ENCODE measurements around the gene SPINK9.

Gene SPINK9

DNA sequence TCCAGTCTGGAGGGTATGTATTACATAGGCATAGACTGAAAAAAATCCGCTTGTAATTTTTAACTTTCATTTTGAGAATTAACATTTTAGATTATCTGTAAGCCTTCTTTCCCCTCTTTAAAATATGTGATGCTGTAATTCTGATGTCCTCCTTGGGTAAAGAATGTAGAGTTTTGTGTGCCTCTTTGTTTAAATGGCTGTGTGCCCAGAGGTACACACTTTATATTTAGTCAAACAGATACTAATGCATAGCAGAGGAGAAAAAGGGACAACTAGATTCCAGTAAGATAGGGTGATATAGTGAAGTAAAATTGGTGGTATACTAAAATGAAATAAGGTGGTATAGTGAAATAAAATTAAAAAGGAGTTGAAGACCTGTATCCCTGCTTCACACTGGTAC is 49.7 kb downstream of the SPINK9 start (continued):
- TF ChIP-seq, protein P1, sequence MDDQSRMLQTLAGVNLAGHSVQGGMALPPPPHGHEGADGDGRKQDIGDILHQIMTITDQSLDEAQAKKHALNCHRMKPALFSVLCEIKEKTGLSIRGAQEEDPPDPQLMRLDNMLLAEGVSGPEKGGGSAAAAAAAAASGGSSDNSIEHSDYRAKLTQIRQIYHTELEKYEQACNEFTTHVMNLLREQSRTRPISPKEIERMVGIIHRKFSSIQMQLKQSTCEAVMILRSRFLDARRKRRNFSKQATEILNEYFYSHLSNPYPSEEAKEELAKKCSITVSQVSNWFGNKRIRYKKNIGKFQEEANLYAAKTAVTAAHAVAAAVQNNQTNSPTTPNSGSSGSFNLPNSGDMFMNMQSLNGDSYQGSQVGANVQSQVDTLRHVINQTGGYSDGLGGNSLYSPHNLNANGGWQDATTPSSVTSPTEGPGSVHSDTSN (CRISPR knock-in tag; IDR thresholded peaks at IDR 0.05): no peak
- TF ChIP-seq ZFHX2 (tag by site-specific recombination; conservative IDR thresholded peaks at IDR 0.05) (no peak), ZBTB1 (tag by site-specific recombination; IDR thresholded peaks at IDR 0.05) (no peak), ZNF624 (tag by site-specific recombination; IDR thresholded peaks at IDR 0.05) (no peak), ZNF530 (tag by site-specific recombination; IDR thresholded peaks at IDR 0.05; ENCODE audit: low read depth) (no peak), ZNF561 (tag by site-specific recombination; IDR thresholded peaks at IDR 0.05; ENCODE audit: borderline replicate concordance) (no peak), ZNF341 (tag by site-specific recombination; IDR thresholded peaks at IDR 0.05; ENCODE audit: low read depth) (no peak), ZNF146 (tag by site-specific recombination; IDR thresholded peaks at IDR 0.05) (no peak), ZNF555 (tag by site-specific recombination; conservative IDR thresholded peaks at IDR 0.05) (no peak), ZNF174 (tag by site-specific recombination; IDR thresholded peaks at IDR 0.05) (no peak)
- TF ChIP-seq, protein P2, sequence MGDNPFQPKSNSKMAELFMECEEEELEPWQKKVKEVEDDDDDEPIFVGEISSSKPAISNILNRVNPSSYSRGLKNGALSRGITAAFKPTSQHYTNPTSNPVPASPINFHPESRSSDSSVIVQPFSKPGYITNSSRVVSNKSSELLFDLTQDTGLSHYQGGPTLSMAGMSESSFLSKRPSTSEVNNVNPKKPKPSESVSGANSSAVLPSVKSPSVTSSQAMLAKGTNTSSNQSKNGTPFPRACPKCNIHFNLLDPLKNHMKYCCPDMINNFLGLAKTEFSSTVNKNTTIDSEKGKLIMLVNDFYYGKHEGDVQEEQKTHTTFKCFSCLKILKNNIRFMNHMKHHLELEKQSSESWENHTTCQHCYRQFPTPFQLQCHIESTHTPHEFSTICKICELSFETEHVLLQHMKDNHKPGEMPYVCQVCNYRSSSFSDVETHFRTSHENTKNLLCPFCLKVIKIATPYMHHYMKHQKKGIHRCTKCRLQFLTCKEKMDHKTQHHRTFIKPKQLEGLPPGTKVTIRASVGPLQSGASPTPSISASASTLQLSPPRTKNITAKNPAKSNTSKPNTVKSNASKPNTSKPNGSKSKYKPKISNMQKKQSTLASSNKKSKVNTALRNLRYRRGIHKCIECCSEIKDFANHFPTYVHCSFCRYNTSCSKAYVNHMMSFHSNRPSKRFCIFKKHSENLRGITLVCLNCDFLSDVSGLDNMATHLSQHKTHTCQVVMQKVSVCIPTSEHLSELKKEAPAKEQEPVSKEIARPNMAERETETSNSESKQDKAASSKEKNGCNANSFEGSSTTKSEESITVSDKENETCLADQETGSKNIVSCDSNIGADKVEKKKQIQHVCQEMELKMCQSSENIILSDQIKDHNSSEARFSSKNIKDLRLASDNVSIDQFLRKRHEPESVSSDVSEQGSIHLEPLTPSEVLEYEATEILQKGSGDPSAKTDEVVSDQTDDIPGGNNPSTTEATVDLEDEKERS (tag by site-specific recombination; IDR thresholded peaks at IDR 0.05): no peak

DNA sequence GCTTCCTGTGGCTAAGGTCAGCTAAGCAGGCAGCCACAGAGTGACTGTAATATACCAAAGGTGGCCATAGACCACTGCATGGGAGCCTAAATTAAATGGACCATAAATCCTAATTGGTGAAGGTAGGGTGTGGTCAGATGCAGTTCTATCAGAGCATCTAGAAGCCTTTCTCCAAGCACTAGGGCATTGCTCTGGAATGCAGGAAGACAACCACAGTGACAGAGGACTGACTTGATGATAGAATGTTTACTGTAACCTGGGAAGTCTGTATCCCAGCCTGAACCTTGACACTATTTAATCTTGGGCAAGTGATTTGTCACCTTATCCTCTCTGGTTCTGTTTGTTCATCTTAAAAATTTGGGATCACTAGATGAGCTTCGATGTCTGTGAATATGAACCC is 50.7 kb downstream of the SPINK9 start:
- no peak for TF ChIP-seq KLF16 (tag by site-specific recombination; IDR thresholded peaks at IDR 0.05)
- POLR2A ChIA-PET: no interaction called here
- CTCF ChIA-PET: interaction anchor here (1.3 kb wide), 1 partner anchor 58 kb away, joined by 5 read pairs; no protein-coding TSS in a partner anchor
- Histone ChIP-seq H3K36me3 (ENCODE audit: control insufficient read depth in 2 of 2, insufficient read depth in 1 of 2, low read length in 2 of 2) (peaks cover 0 to 25% of the 10 kb centered on the region in 2 experiments; a peak in 2 of 3 replicates), H3K4me1 (ENCODE audit: control insufficient read depth, insufficient read depth, low read length) (peaks cover 11% of the 10 kb centered on the region), H3K9me3 (ENCODE audit: control insufficient read depth, insufficient read depth, low read depth, low read length) (no peaks in the 10 kb centered on the region), H3K4me3 (ENCODE audit: low read depth, low read length) (no peak overlapping the region), H3K27ac (ENCODE audit: extremely low read depth, low read depth, low read length) (no peak overlapping the region)

DNA sequence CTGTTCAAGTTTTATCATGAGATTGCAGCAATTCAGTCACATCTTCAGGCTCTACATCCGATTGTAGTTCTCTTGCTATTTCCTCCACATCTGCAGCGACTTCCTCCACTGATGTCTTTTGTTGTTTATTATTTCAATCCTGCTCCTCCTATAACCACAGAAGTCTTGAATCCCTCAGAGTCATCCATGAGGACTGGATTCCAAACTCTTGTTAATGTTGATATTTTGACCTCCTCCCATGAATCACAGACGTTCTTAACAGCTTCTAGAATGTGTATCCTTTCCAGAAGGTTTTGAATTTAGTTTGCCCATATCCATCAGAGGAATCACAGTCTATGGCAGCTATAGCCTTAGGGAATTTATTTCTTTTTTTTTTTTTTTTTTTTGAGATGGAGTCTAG is 52.0 kb downstream of the SPINK9 start:
- Histone ChIP-seq H3K4me1 (ENCODE audit: control insufficient read depth, insufficient read depth, low read length) (peaks cover 11% of the 10 kb centered on the region), H3K4me3 (ENCODE audit: low read depth, low read length) (no peak overlapping the region), H3K9me3 (ENCODE audit: control insufficient read depth, insufficient read depth, low read depth, low read length) (no peaks in the 10 kb centered on the region), H3K36me3 (ENCODE audit: control insufficient read depth in 2 of 2, insufficient read depth in 1 of 2, low read length in 2 of 2) (peaks cover 0 to 25% of the 10 kb centered on the region in 2 experiments; a peak in 2 of 3 replicates), H3K27ac (ENCODE audit: extremely low read depth, low read depth, low read length) (no peak overlapping the region)
- ChIA-PET POLR2A (no interaction called here), CTCF (interaction anchor here (2.0 kb wide), 1 partner anchor 344 kb away, joined by 5 read pairs; no protein-coding TSS in a partner anchor)
- TF ChIP-seq IKZF3 (tag by site-specific recombination; IDR thresholded peaks at IDR 0.05): no peak
- TF ChIP-seq ZNF658 (tag by site-specific recombination; IDR thresholded peaks at IDR 0.05): no peak
- no peak for TF ChIP-seq ZNF792 (tag by site-specific recombination; IDR thresholded peaks at IDR 0.05)
- TF ChIP-seq, protein P1 (CRISPR knock-in tag; IDR thresholded peaks at IDR 0.05): no peak
- no peak for TF ChIP-seq ZNF223 (tag by site-specific recombination; IDR thresholded peaks at IDR 0.05)
- no peak for TF ChIP-seq TRIM28 (IDR thresholded peaks at IDR 0.05; ENCODE audit: borderline replicate concordance, low read length)
- no peak for TF ChIP-seq ZNF521 (tag by site-specific recombination; IDR thresholded peaks at IDR 0.05)
- TF ChIP-seq ZNF558 (tag by site-specific recombination; IDR thresholded peaks at IDR 0.05): no peak
- no peak for TF ChIP-seq ZNF621 (tag by site-specific recombination; IDR thresholded peaks at IDR 0.05)
- TF ChIP-seq, protein P3, sequence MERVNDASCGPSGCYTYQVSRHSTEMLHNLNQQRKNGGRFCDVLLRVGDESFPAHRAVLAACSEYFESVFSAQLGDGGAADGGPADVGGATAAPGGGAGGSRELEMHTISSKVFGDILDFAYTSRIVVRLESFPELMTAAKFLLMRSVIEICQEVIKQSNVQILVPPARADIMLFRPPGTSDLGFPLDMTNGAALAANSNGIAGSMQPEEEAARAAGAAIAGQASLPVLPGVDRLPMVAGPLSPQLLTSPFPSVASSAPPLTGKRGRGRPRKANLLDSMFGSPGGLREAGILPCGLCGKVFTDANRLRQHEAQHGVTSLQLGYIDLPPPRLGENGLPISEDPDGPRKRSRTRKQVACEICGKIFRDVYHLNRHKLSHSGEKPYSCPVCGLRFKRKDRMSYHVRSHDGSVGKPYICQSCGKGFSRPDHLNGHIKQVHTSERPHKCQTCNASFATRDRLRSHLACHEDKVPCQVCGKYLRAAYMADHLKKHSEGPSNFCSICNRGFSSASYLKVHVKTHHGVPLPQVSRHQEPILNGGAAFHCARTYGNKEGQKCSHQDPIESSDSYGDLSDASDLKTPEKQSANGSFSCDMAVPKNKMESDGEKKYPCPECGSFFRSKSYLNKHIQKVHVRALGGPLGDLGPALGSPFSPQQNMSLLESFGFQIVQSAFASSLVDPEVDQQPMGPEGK (tag by site-specific recombination; IDR thresholded peaks at IDR 0.05): no peak
- no peak for TF ChIP-seq EGR2 (tag by site-specific recombination; IDR thresholded peaks at IDR 0.05; ENCODE audit: low read depth)
- TF ChIP-seq ZNF426 (tag by site-specific recombination; IDR thresholded peaks at IDR 0.05): no peak
- TF ChIP-seq, protein P2 (tag by site-specific recombination; IDR thresholded peaks at IDR 0.05): no peak
- no peak for TF ChIP-seq ZFP3 (tag by site-specific recombination; IDR thresholded peaks at IDR 0.05; ENCODE audit: low read depth)
